GM12892 (cell line): ENCODE measurements around the gene ZNF57.

Experiments used
- POLR2A ChIP-seq: IDR thresholded peaks from 2 replicates; pipeline ENCODE4 v1.6.1; 2011; ENCODE audit warnings: low read depth, low read length, control low read depth
- TAF1 ChIP-seq: IDR thresholded peaks from 2 replicates; pipeline ENCODE4 v1.6.1; 2011; ENCODE audit warnings: low read depth, mild to moderate bottlenecking, control low read depth, low read length, borderline replicate concordance

GRCh38 chr19:2883686-2884439 is 16.9 kb upstream of the ZNF57 start:
- TF ChIP-seq POLR2A (no peak), TAF1 (no peak)
